HG02852 (cell line): ENCODE measurements around the gene KRTAP1-1.
"Not testable (repeated sequence)": the region's sequence is repeated elsewhere in the genome, so short reads cannot be mapped to it uniquely, and the experiment has no call there.

Experiments
- ATAC-seq: cut with Tn5 transposase; IDR thresholded peaks from one replicate; pipeline ENCODE4 v1.9.1; 2021; ENCODE audit warnings: mild to moderate bottlenecking, moderate library complexity; ENCODE audit not compliant: unreplicated experiment

KRTAP1-1 gene

DNA sequence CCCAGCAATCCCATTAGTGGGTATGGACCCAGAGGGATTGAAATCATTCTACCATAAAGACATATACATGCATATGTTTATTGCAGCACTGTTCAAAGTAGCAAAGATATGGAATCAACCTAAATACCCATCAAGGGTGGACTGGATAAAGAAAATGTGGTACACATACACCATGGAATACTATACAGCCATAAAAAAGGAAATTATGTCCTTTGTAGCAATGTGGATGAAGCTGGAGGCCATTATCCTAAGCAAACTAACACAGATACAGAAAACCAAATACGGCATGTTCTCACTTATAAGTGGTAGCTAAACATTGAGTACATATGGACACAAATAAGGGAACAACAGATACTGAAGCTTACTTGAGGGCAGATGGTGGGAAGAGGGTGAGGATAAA, 16.3 kb upstream of the KRTAP1-1 start:
- no peak for ATAC-seq

DNA sequence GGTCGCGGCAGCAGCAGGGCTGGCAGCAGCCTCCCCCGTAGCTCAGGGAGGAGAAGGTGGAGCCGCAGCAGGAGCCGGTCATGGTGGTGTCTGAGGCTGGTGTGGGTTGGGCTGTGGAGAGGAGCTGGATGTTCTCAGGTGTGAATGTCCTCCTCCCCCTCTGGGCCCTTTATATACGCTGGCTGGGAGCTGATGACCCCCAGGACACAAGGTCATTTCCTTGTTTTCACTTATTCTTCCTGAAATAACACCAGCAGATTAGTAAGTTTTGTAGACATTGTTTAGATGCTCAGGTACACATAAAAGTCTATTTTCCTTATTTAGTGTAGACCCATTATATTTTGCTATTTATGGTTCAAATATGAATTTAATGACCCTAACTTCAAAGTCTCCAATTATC, 13.9 kb upstream of the KRTAP1-1 start, which contains the start of gene KRTAP2-2:
KRTAP2-2 (minus strand) TSS at position 101 of the 400 bp plus-strand sequence; CDS start at position 82, 19 bp downstream.
- ATAC-seq = not testable (repeated sequence)

DNA sequence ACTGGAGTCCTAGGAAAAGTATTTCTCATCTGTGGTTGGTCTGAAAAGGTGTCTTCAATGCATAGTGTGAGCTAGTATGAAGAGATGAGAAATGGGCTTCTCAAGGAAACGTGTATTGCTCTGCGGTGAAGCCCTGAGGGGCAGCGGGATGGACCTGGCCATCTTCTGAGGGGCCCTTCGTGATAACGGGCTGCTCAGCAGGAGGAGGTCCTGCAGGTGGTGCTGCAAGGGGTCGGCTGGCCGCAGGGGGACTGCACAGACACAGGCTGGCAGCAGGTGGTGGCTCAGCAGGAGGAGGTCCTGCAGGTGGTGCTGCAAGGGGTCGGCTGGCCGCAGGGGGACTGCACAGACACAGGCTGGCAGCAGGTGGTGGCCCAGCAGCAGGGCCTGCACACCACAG, 13.3 kb upstream of the KRTAP1-1 start:
- ATAC-seq = not testable (repeated sequence)

DNA sequence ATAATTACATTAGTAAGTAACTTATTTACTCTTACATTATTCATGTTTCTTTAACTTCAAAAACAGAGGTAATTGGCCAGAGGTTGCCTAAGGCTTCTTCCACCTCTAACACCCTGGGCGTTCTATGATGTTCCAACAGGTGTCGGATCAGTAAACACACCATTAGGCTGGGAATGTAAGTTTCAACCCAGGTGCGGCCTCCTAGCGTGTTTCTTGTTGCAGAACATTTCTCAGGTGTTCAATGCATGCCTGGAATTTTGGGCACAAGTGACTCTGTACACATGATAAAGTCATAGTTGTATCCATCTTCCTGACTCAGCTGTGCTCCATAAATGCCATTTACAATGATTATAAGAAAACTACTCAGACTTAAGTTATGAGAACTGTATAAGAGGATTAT, 12.8 kb upstream of the KRTAP1-1 start:
- ATAC-seq = no peak

DNA sequence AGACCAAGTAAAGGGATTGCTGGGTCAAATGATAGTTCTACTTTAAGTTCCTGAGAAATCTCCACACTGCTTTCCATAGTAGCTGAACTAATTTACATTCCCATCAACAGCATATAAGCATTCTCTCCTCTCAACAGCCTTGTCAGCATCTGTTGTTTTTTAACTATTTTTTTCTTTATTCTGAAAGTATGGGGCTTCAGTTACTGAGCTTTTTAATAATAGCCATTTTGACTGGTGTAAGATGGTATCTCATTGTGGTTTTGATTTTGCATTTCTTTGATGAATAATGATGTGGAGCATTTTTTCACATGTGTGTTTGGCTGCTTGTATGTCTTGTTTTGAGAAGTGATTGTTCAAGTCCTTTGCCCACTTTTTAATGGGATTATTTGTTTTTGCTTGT, 11.3 kb upstream of the KRTAP1-1 start:
- ATAC-seq = no peak

DNA sequence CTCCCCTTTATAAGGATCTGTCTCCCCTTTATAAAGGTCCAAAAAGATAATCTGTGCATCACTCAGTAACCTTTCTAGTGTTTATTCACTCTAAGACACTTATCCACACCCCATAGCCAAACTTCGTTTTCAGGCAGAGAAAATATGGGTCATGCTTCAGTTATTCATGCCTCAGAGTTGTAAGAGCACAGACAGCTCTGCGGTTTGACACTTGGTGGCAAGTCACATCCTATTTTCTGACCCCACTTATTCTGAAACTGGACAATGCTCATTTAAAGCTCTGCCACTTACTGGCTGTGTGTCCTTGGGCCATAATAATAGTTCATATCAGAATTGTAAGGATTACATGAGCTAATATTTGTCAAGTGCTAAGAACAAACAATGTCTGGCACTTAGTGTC, 7.9 kb upstream of the KRTAP1-1 start:
- ATAC-seq = no peak

DNA sequence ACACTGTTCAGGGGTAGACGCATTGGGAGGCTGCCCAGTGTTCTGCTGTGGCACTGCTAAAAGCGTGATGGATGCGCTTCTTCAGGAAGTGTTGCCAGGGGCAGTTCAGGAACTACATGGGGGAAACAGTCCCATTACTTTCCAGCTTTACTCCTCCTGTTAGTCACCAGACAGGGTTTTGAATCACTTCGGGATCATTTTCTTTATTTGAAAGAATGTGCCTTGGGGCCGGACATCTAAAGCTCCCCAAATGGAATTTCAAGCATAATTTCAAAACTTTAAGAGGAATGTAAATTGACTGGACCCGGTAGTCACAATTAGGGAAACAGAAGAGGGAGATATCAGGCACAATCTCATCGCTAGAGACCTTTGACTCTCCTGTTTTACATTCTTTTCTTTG, 7.2 kb upstream of the KRTAP1-1 start:
- no peak for ATAC-seq

DNA sequence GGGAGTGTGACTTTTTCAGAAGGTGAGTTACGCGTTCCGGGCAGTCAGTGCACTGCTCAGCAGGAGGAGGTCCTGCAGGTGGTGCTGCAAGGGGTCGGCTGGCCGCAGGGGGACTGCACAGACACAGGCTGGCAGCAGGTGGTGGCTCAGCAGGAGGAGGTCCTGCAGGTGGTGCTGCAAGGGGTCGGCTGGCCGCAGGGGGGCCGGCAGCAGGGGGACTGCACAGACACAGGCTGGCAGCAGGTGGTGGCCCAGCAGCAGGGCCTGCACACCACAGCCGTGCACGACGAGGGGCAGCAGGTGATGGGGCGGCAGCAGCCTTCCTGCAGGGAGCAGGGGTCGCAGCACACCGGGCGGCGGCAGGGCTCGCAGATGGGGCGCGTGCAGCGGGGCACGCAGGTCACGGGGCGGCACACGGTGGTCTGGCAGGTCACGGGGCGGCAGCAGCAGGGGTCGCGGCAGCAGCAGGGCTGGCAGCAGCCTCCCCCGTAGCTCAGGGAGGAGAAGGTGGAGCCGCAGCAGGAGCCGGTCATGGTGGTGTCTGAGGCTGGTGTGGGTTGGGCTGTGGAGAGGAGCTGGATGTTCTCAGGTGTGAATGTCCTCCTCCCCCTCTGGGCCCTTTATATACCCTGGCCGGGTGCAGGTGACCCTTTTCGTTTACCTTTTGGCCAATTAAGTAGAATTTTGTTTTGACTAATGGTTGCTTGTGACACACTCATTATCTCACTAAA, 5.7 kb upstream of the KRTAP1-1 start, which contains the start of gene KRTAP2-1:
KRTAP2-1 (minus strand) TSS at position 582 of the 731 bp plus-strand sequence; CDS start at position 533, 49 bp downstream.
- not testable (repeated sequence) for ATAC-seq

DNA sequence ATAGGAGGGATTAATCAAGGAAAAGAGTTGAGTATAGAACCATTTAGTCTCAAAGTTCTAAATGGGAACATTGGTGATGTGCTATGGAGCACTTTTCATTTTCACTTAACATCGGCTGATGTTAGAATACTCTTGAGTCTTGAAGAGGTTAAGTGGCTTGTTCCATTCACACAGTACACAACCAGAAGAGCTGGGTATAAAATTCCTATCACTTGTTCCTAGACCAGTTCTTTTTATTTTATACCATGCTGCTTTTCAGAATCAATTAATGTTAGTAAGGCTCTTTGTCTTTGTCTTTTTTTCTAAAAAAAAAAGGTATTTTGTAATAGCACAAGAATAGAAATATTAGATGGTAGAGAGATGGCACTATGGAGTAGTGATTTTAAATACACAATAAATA, 1.7 kb upstream of the KRTAP1-1 start:
- no peak for ATAC-seq

DNA sequence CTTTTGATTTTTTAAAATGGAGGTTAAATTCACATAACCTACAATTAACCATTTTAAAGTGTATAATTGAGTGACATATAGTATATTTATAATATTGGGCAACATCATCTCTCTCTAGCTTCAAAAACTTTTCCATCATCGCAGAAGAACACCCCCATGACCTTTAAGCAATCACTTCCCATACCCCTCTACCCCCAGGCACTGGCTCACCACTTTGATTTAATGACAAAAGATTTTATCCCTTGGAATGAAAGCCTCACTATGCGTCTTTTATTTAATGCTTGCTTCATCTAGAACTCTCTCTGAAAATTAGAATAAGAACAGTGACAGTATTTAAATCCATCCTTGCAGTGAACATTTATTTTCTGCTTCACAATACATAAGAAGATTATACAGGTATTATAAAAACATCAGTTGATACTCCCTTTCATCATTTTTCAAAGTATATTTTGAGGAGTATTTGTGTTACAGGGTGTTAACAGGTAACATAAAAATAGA, 3.3 kb downstream of the KRTAP1-1 start:
- no peak for ATAC-seq

DNA sequence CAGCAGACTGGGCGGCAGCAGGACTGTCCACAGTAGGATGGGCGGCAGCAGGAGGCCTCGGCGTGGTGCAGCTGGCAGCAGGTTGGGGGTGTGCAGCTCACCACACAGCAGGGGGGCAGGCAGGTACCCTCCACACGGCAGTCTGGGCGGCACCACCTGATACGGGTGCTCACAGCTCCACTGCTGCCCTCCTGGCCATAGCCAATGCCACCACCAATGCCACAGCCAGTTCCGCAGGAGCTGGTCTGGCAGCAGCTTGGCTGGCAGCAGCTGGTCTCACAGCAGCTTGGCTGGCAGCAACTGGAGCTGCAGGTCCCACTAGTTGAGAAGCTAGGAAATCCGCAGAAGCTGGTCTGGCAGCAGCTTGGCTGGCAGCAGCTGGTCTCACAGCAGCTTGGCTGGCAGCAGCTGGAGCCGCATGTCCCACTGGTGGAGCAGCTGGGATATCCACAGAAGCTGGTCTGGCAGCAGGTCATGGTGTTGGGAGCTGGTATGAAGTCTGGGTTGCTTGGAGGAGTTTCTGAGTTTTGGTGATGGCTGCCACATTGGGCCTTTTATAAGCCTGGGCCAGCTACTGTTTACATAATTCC, 6.8 kb downstream of the KRTAP1-1 start, which contains the start of gene KRTAP1-3:
KRTAP1-3 (minus strand) TSS at position 529 of the 590 bp plus-strand sequence; CDS start at position 476, 53 bp downstream.
- ATAC-seq = not testable (repeated sequence)

DNA sequence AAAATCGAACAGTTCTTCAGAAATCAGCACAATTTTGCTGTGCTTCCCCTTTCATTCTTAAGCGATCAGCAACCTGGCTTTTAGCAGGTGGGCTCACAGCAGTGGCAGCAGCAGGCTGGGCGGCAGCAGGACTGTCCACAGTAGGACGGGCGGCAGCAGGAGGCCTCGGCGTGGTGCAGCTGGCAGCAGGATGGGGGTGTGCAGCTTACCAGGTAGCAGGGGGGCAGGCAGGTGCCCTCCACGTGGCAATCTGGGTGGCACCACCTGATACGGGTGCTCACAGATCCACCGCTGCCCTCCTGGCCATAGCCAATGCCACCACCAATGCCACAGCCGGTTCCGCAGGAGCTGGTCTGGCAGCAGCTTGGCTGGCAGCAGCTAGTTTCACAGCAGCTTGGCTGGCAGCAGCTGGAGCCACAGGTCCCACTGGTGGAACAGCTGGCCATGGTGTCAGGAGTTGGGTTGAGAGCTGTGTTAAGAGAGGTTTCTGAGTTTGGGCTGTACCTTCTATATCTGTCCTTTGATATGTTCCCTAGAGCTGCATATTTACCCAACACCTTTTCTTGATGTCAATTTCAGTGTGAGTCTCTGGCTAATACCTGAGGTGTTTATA, 11.5 kb downstream of the KRTAP1-1 start, which contains the start of gene KRTAP1-4:
KRTAP1-4 (minus strand) TSS at position 563 of the 613 bp plus-strand sequence; CDS start at position 446, 117 bp downstream.
- ATAC-seq = no peak

DNA sequence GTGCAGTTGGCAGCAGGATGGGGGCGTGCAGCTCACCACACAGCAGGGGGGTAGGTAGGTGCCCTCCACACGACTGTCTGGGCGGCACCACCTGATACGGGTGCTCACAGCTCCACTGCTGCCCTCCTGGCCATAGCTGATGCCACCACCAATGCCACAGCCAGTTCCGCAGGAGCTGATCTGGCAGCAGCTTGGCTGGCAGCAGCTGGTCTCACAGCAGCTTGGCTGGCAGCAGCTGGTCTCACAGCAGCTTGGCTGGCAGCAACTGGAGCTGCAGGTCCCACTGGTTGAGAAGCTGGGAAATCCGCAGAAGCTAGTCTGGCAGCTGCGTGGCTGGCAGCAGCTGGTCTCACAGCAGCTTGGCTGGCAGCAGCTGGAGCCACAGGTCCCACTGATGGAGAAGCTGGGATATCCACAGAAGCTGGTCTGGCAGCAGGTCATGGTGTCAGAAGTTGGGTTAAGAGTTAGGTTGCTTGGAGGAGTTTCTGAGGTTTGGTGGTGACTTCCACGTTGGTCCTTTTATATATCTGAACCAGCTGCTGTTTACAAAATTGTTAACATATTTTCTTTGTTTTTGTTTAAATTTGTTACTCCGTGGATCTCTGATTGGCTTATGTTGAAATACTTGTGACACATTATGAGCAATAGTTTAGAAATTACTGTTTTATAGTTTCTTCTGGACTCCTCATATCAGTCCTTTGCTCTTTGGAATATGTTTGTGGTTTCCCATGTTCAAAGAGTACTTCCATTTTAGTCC, 14.4 kb downstream of the KRTAP1-1 start, which contains the start of gene KRTAP1-5:
KRTAP1-5 (minus strand) TSS at position 494 of the 757 bp plus-strand sequence; CDS start at position 441, 53 bp downstream.
- ATAC-seq = no peak

DNA sequence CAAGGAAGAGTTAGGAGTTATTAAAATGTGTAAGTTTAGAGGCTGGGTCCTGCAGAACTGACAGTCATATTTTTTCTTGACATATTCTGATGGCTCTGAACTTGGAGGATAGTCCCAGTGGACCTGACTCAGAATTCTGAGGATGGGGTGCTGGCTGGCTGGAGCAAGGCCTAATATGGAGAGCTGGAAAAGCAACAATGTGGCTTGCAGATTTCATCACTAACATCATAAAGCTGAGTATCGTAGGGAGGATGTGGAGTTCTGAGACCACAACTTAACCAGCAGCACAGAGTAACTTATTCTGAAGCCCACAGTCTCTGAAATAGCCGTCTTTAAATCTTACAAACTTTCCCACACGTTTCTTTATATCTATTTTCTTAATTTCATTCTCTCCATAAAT, 16.6 kb downstream of the KRTAP1-1 start:
- no peak for ATAC-seq

DNA sequence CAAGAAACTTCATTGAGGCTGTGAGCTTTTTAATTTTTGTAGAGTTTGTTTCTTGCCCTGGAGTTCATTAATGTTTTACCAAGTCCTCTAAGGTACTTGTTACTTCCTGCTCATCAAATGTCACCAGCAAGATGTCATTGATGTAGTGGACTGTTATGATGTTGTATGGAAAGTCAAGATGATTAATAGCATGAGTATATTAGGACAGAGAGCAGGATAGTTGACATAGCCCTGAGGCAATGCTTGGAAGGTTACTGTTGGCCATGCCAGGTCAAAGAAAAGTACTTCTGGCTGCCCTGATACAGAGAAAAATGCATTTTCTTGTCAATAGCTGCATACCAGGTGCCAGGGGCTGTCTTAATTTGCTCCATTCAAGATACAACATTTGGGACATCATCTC, 20.9 kb downstream of the KRTAP1-1 start:
- no peak for ATAC-seq

DNA sequence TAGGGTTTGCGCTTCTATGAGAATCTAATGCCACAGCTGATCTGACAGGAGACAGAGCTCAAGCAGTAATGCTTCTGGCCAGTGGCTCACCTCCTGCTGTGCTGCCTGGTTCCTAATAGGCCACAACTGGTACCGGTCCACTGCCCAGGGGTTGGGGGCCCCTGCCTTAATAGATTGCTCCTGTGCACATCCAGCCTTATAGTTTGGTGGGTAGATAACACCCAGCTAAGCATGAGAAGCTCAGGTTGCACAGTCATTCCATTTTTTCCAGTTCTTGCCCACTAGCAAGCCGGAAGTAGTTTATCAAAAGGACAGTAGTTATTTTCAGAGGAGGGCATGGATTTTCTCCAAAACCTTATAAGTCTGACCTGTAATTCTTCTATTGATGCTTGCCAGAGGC, 21.8 kb downstream of the KRTAP1-1 start:
- ATAC-seq = no peak

DNA sequence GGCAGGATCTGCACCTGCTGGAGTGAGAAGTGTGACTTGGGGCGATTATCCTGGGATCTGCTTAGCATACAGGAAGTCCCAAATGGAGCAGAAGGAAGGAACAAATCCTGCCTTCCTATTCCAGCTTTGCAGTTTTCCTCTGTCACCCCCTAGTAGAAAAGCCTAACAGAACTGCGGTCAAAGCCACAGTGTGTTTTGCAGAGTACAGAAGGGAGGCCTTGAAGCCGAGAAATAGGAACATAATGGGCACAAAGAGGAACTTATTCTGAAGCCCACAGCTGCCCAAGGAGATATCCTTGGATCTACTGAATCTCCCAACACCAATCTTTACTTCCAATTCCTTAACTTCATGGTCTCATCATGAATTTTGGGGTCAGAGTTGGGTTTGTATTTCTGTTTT, 22.7 kb downstream of the KRTAP1-1 start:
- ATAC-seq = no peak

DNA sequence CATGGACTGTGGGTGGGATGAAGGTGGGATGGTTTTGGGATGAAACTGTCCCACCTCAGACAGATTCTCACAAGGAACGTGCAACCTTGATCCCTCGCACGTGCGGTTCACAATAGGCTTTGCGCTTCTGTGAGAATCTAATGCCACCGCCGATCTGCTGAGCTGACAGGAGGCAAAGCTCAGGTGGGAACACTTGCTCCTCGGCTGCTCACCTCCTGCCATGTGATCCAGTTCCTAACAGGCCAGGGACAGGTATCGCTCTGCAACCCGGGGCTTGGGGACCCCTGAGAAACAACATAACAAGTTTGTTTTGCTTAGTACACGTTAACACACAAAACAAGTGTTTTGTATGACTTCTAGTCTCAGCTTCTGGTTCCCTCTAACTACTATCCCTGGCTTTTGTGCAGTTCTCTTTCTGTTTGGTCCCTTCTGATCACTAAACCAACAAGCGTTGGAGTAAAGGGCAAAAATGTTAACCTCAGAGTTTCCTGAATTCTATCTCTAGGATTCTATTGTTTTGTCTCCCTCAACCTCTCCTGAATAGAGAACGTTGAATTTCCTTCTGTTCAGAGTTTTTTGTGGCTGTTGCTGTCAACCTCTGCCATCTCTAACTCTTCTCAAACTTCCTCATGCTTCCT, 24.6 kb downstream of the KRTAP1-1 start:
- no peak for ATAC-seq

DNA sequence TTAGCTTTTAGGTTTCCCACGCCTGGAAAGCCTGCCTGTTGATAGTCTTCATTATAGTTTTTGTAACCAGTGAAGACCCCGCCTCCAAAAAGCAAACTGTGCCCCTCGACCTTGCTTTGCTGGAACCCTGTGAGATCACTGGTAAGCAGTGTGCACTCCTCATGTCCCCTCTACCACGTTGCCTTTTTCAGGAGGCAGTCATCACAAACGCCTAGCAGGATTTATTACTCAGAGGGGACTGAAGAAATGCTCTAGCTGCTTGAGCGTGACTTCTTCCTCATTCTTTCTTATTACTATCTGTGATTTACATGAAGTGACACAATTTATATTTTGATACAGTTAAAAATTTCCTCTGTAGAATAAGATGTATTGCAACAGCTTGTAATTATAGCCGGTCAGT, 25.8 kb downstream of the KRTAP1-1 start:
- ATAC-seq = no peak

DNA sequence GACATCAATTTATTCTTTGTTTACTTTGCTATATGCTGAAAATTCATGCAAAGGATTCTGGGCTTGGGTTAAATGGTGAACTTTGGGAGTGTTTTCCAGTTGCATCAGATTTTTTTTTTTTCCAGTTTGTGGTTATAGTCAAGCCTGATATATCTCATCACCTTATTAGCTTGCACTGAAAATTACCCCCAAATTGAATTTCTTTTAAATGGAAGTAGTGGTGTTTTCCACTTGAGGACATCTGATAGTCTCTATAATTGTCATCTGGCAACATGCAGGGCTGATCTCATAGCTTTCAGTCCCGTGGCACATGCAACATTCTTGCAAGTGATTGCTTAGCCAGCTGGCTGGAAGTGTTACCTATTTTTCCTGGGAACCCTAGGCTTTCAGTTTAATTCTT, 27.6 kb downstream of the KRTAP1-1 start:
- no peak for ATAC-seq
